GM10266 (cell line): ENCODE data around the gene PTBP1.
"Not testable (repeated sequence)": the region's sequence is repeated elsewhere in the genome, so short reads cannot be mapped to it uniquely, and the experiment has no call there.

ENCODE experiments used
- DNase-seq: peaks from one replicate; pipeline ENCODE4 v3.0.0; 2012; ENCODE audit errors: extremely low spot score
- TF ChIP-seq, protein P1 (sequence below): IDR thresholded peaks from 2 replicates; pipeline ENCODE4 v1.5.1; 2012; ENCODE audit warnings: mild to moderate bottlenecking, low read depth; ENCODE audit not compliant: control insufficient read depth, insufficient read depth; ENCODE audit errors: missing control alignments

The PTBP1 gene

GRCh38 chr19:850979-851335 is 53.7 kb downstream of the PTBP1 start:
- DNase-seq, result no peak
- TF ChIP-seq, protein P1, sequence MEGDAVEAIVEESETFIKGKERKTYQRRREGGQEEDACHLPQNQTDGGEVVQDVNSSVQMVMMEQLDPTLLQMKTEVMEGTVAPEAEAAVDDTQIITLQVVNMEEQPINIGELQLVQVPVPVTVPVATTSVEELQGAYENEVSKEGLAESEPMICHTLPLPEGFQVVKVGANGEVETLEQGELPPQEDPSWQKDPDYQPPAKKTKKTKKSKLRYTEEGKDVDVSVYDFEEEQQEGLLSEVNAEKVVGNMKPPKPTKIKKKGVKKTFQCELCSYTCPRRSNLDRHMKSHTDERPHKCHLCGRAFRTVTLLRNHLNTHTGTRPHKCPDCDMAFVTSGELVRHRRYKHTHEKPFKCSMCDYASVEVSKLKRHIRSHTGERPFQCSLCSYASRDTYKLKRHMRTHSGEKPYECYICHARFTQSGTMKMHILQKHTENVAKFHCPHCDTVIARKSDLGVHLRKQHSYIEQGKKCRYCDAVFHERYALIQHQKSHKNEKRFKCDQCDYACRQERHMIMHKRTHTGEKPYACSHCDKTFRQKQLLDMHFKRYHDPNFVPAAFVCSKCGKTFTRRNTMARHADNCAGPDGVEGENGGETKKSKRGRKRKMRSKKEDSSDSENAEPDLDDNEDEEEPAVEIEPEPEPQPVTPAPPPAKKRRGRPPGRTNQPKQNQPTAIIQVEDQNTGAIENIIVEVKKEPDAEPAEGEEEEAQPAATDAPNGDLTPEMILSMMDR, result no peak

DNA sequence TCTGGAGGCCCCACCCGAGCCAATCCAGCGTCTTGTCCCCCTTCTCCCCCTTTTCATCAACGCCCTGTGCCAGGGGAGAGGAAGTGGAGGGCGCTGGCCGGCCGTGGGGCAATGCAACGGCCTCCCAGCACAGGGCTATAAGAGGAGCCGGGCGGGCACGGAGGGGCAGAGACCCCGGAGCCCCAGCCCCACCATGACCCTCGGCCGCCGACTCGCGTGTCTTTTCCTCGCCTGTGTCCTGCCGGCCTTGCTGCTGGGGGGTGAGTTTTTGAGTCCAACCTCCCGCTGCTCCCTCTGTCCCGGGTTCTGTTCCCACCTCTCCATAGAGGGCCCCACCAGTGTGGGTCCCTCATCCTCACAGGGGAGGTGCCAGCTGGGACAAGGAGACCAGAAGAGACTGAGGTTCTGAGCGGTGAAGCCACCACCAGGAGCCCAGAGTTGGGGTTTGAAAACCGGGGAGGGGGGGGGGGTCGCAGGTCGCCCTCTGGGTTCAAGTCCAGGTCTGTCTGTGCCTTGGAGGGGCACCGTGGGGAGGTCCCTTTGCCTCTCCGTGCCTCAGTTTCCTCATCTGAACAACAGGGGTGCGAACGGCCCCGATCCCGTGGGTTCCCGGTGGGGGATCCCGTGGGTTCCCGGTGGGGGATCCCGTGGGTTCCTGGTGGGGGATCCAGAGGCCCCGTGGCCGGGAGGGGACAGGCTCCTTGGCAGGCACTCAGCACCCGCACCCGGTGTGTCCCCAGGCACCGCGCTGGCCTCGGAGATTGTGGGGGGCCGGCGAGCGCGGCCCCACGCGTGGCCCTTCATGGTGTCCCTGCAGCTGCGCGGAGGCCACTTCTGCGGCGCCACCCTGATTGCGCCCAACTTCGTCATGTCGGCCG is 55.1 kb downstream of the PTBP1 start, which contains the start of gene ELANE:
TSS of gene ELANE (plus strand) at position 168 of the 878 bp plus-strand sequence. CDS start at position 194, 26 bp downstream.
- no peak for DNase-seq
- TF ChIP-seq, protein P1, result no peak

DNA sequence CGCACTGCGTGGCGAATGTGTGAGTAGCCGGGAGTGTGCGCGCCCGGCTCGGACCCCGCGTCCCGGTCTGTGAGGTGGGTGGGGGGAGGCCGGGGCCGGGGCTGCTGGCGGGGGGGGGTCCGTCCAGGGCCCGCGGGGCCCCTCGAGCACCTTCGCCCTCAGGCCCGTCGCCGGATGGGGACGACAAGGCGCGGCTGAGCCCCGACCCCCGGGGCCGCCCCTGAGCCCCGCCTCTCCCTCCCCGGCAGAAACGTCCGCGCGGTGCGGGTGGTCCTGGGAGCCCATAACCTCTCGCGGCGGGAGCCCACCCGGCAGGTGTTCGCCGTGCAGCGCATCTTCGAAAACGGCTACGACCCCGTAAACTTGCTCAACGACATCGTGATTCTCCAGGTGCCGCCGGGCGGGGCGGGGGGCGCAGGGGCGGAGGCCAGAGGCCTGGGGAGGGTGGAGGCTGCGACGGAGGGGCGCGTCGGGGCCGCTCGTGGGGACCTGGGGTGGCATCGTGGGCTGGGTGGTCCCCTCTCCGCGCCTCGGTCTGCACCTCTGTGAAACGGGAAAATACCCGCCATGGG is 55.8 kb downstream of the PTBP1 start:
- TF ChIP-seq, protein P1, result no peak
- no peak for DNase-seq

DNA sequence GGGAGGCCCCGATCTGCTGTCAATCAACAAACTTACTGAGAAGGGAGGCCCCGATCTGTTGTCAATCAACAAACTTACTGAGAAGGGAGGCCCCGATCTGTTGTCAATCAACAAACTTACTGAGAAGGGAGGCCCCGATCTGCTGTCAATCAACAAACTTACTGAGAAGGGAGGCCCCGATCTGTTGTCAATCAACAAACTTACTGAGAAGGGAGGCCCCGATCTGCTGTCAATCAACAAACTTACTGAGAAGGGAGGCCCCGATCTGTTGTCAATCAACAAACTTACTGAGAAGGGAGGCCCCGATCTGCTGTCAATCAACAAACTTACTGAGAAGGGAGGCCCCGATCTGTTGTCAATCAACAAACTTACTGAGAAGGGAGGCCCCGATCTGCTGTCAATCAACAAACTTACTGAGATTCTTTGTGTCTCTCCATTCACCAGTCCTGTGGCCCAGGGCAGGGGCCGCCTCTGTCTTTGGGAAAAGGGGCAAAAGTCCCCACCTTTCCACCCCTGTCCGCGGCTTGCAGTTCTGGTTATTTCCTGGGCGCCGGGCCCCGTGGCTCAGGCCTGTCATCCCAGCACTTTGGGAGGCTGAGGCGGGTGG is 56.5 kb downstream of the PTBP1 start:
- not testable (repeated sequence) for DNase-seq

GRCh38 chr19:854549-854948 is 57.3 kb downstream of the PTBP1 start:
- TF ChIP-seq, protein P1, result no peak
- no peak for DNase-seq

GRCh38 chr19:855142-855541 is 57.9 kb downstream of the PTBP1 start:
- no peak for DNase-seq
- TF ChIP-seq, protein P1, result no peak

- DNase-seq, result no peak
- TF ChIP-seq, protein P1, result no peak
Measured at GRCh38 chr19:855566-856120, 58.4 kb downstream of the PTBP1 start.
